Measurements from ENCODE around the gene IL12RB2.

DNA sequence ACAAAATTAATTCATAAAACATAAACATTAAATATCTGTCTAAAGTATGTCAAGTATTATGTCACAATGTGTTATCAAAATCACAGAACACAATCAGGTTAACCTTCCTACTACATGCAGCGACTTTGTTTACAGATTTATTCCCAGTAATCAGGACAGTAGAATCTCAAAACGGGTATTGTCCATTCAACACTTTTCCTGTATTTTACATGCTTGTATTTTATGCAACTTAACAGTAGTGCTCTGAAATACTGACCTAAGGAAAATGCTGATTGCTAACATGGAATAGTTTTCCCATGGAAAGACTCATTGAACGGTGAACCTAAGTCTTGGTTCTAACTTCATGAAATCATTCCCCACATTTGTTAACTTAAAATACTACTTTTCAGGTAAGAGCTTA, 120.3 kb downstream of the IL12RB2 start:
- TF ChIP-seq GATA3 (IDR thresholded peaks at IDR 0.05; ENCODE audit: low read depth, low read length) (no peak), GATA2 (IDR thresholded peaks at IDR 0.05; ENCODE audit: low read depth, low read length) (no peak)
